GM21423 (cell line): ENCODE results near the gene NUDT7.

Source experiments
- ATAC-seq: cut with Tn5 transposase; IDR thresholded peaks from one replicate; pipeline ENCODE4 v1.9.1; 2021; ENCODE audit warnings: mild to moderate bottlenecking, moderate library complexity; ENCODE audit not compliant: unreplicated experiment

Gene NUDT7

GRCh38 chr16:77775911-77776909 is 53.9 kb downstream of the NUDT7 start:
- no peak for ATAC-seq

- no peak for ATAC-seq
Observed at GRCh38 chr16:77777745-77778144, 55.4 kb downstream of the NUDT7 start.

GRCh38 chr16:77780378-77780837 is 58.1 kb downstream of the NUDT7 start:
- ATAC-seq: no peak

- ATAC-seq: no peak
Observed at GRCh38 chr16:77781091-77781490, 58.8 kb downstream of the NUDT7 start.

GRCh38 chr16:77782694-77783093 is 60.4 kb downstream of the NUDT7 start:
- no peak for ATAC-seq

- ATAC-seq: no peak
Observed at GRCh38 chr16:77784441-77785372, 62.4 kb downstream of the NUDT7 start.

GRCh38 chr16:77785373-77785764 is 63.1 kb downstream of the NUDT7 start:
- ATAC-seq: no peak

- ATAC-seq: no peak
Observed at GRCh38 chr16:77786186-77786847, 64.0 kb downstream of the NUDT7 start.

GRCh38 chr16:77787452-77787851 is 65.1 kb downstream of the NUDT7 start:
- no peak for ATAC-seq

- ATAC-seq: no peak
Observed at GRCh38 chr16:77788181-77789084, 66.1 kb downstream of the NUDT7 start, which contains the start of gene VAT1L. VAT1L (plus strand) TSS chr16:77788564; CDS start chr16:77788683, 119 bp downstream.

- no peak for ATAC-seq
Observed at GRCh38 chr16:77789085-77790008, 67.0 kb downstream of the NUDT7 start.

GRCh38 chr16:77790009-77790372 is 67.7 kb downstream of the NUDT7 start:
- ATAC-seq: no peak

GRCh38 chr16:77790912-77791311 is 68.6 kb downstream of the NUDT7 start:
- ATAC-seq: no peak
